ENCODE measurements around the gene UGGT2.
"Not testable (repeated sequence)": the region's sequence is repeated elsewhere in the genome, so short reads cannot be mapped to it uniquely, and the experiment has no call there.

UGGT2 gene

GRCh38 chr13:96053003-96053703 is at the start of gene UGGT2:
TSS of gene UGGT2 (minus strand) at chr13:96053401. CDS start at chr13:96053312, 89 bp downstream.
- no peak for DNase-seq (ENCODE audit: low read depth in 1 of 2, low spot score in 1 of 2)

GRCh38 chr13:96100457-96101220 is 47.4 kb upstream of the UGGT2 start:
- DNase-seq (ENCODE audit: low read depth in 1 of 2, low spot score in 1 of 2) = no peak

GRCh38 chr13:96093296-96094006 is 40.2 kb upstream of the UGGT2 start:
- no peak for DNase-seq (ENCODE audit: low read depth in 1 of 2, low spot score in 1 of 2)

- DNase-seq (ENCODE audit: low read depth in 1 of 2, low spot score in 1 of 2) = no peak
These were observed 38.2 kb upstream of the UGGT2 start for GRCh38 chr13:96091164-96092117.

- DNase-seq (ENCODE audit: low read depth in 1 of 2, low spot score in 1 of 2) = no peak
These were observed 37.3 kb upstream of the UGGT2 start for GRCh38 chr13:96090240-96091101.

- DNase-seq (ENCODE audit: low read depth in 1 of 2, low spot score in 1 of 2) = no peak
These were observed 36.6 kb upstream of the UGGT2 start, which contains the start of gene HS6ST3 for GRCh38 chr13:96089749-96090239. TSS of gene HS6ST3 (plus strand) at chr13:96090107.

GRCh38 chr13:96089139-96089538 is 35.9 kb upstream of the UGGT2 start:
- DNase-seq (ENCODE audit: low read depth in 1 of 2, low spot score in 1 of 2) = no peak

- DNase-seq (ENCODE audit: low read depth in 1 of 2, low spot score in 1 of 2) = no peak
These were observed 33.5 kb upstream of the UGGT2 start for GRCh38 chr13:96086736-96087135.

- no peak for DNase-seq (ENCODE audit: low read depth in 1 of 2, low spot score in 1 of 2)
These were observed 29.4 kb upstream of the UGGT2 start for GRCh38 chr13:96082640-96083039.

- DNase-seq (ENCODE audit: low read depth in 1 of 2, low spot score in 1 of 2) = no peak
These were observed 28.7 kb upstream of the UGGT2 start for GRCh38 chr13:96081888-96082287.

- DNase-seq (ENCODE audit: low read depth in 1 of 2, low spot score in 1 of 2) = no peak
These were observed 27.5 kb upstream of the UGGT2 start for GRCh38 chr13:96080676-96081075.

GRCh38 chr13:96075953-96076543 is 22.8 kb upstream of the UGGT2 start:
- DNase-seq (ENCODE audit: low read depth in 1 of 2, low spot score in 1 of 2) = no peak

GRCh38 chr13:96072392-96072791 is 19.2 kb upstream of the UGGT2 start:
- DNase-seq (ENCODE audit: low read depth in 1 of 2, low spot score in 1 of 2) = no peak

- no peak for DNase-seq (ENCODE audit: low read depth in 1 of 2, low spot score in 1 of 2)
These were observed 18.3 kb upstream of the UGGT2 start for GRCh38 chr13:96071504-96071903.

GRCh38 chr13:96068729-96069128 is 15.5 kb upstream of the UGGT2 start:
- DNase-seq (ENCODE audit: low read depth in 1 of 2, low spot score in 1 of 2) = no peak

- DNase-seq (ENCODE audit: low read depth in 1 of 2, low spot score in 1 of 2) = no peak
These were observed 12.6 kb upstream of the UGGT2 start for GRCh38 chr13:96065849-96066248.

- no peak for DNase-seq (ENCODE audit: low read depth in 1 of 2, low spot score in 1 of 2)
These were observed 572 bp downstream of the UGGT2 start for GRCh38 chr13:96052656-96053002.

GRCh38 chr13:96051946-96052345 is 1.3 kb downstream of the UGGT2 start:
- not testable (repeated sequence) for DNase-seq (ENCODE audit: low read depth in 1 of 2, low spot score in 1 of 2)

GRCh38 chr13:96051491-96051890 is 1.7 kb downstream of the UGGT2 start:
- not testable (repeated sequence) for DNase-seq (ENCODE audit: low read depth in 1 of 2, low spot score in 1 of 2)

Measured in activated CD4-positive, alpha-beta T cell treated with anti-CD3 and anti-CD28 coated beads, Interleukin-2, amount 50 U/mL, for 24 hours (primary cell).